ENCODE measurements around the gene GPR22.

GRCh38 chr7:107492875-107493274 is 23.0 kb downstream of the GPR22 start:
- TF ChIP-seq CTCF (IDR thresholded peaks at IDR 0.05) (no peak), POLR2AphosphoS5 (IDR thresholded peaks at IDR 0.05; ENCODE audit: low read depth, low read length) (no peak), SIN3A (IDR thresholded peaks at IDR 0.05; ENCODE audit: borderline replicate concordance, insufficient read depth, low read depth, low read length) (no peak), TCF7L2 (IDR thresholded peaks at IDR 0.05; ENCODE audit: low read depth, low read length) (no peak)

Data from Panc1 (cell line).